ENCODE results near the gene LHFPL2. TPM values are rescaled to one million over a fixed set of nuclear protein-coding genes. Genes with fewer than 3 reads are reported as not detected.
"Not testable (repeated sequence)": the region's sequence is repeated elsewhere in the genome, so short reads cannot be mapped to it uniquely, and the experiment has no call there.

LHFPL2 gene
- total and polyA plus RNA-seq, 4 experiments from 2014 or later = 0.25 to 2.7 (median 1.6) TPM

GRCh38 chr5:78689540-78690252, 41.1 kb upstream of the LHFPL2 start:
- ChIA-PET CTCF (ENCODE audit: partially characterized antibody) (no interaction called here), POLR2A (ENCODE audit: partially characterized antibody) (no interaction called here)
- intact Hi-C loops (cut with micrococcal nuclease) = no loop called here
- Histone ChIP-seq H3K4me3 (ENCODE audit: low read length in 2 of 2) (no peak overlapping the region), H3K9me3 (ENCODE audit: control insufficient read depth in 1 of 2, low read length in 2 of 2) (no peaks in the 10 kb centered on the region), H3K27ac (ENCODE audit: low read depth, low read length) (no peak overlapping the region), H3K36me3 (ENCODE audit: insufficient read depth, low read length) (no peaks in the 10 kb centered on the region), H3K4me1 (ENCODE audit: insufficient read depth, low read length) (no peaks in the 10 kb centered on the region), H3K27me3 (ENCODE audit: insufficient read depth, low read length) (no peaks in the 10 kb centered on the region)
- no peak for DNase-seq
- Mint-ChIP-seq H3K4me1 (no peaks in the 10 kb centered on the region), H3K27ac (no peak overlapping the region), H3K36me3 (no peaks in the 10 kb centered on the region), H3K4me3 (no peak overlapping the region), H3K27me3 (peaks cover 4 to 7% of the 10 kb centered on the region in 2 donors), H3K9me3 (peaks cover 0 to 12% (median 5%) of the 10 kb centered on the region in 8 donors)

- not testable (repeated sequence) for H3K9me3 Mint-ChIP-seq; H3K36me3 ChIP-seq (ENCODE audit: insufficient read depth, low read length)
Observed at GRCh38 chr5:78687514-78687913, 38.9 kb upstream of the LHFPL2 start.

GRCh38 chr5:78683905-78684304, 35.3 kb upstream of the LHFPL2 start:
- H3K4me1 ChIP-seq (ENCODE audit: insufficient read depth, low read length); DNase-seq; H3K4me1 Mint-ChIP-seq; H3K9me3 Mint-ChIP-seq; H3K27me3 Mint-ChIP-seq; POLR2A ChIA-PET (ENCODE audit: partially characterized antibody); intact Hi-C loops (cut with micrococcal nuclease); H3K36me3 ChIP-seq (ENCODE audit: insufficient read depth, low read length); H3K36me3 Mint-ChIP-seq; H3K27ac ChIP-seq (ENCODE audit: low read depth, low read length); CTCF ChIA-PET (ENCODE audit: partially characterized antibody); H3K9me3 ChIP-seq (ENCODE audit: control insufficient read depth in 1 of 2, low read length in 2 of 2); H3K27me3 ChIP-seq (ENCODE audit: insufficient read depth, low read length); H3K27ac Mint-ChIP-seq; H3K4me3 ChIP-seq (ENCODE audit: low read length in 2 of 2); H3K4me3 Mint-ChIP-seq: not testable (repeated sequence)

More at GRCh38 chr5:78687514-78687913, 38.9 kb upstream of the LHFPL2 start:
- intact Hi-C loops (cut with micrococcal nuclease); H3K4me3 Mint-ChIP-seq; H3K4me1 Mint-ChIP-seq; H3K4me3 ChIP-seq (ENCODE audit: low read length in 2 of 2); H3K27me3 Mint-ChIP-seq; POLR2A ChIA-PET (ENCODE audit: partially characterized antibody); H3K4me1 ChIP-seq (ENCODE audit: insufficient read depth, low read length); H3K27ac ChIP-seq (ENCODE audit: low read depth, low read length); H3K9me3 ChIP-seq (ENCODE audit: control insufficient read depth in 1 of 2, low read length in 2 of 2); CTCF ChIA-PET (ENCODE audit: partially characterized antibody); H3K36me3 Mint-ChIP-seq; H3K27me3 ChIP-seq (ENCODE audit: insufficient read depth, low read length); H3K27ac Mint-ChIP-seq; DNase-seq: not testable (repeated sequence)

GRCh38 chr5:78679905-78680304, 31.3 kb upstream of the LHFPL2 start:
- no peak overlapping the region for H3K27ac Mint-ChIP-seq
- Histone ChIP-seq H3K9me3 (ENCODE audit: control insufficient read depth in 1 of 2, low read length in 2 of 2) (no peaks in the 10 kb centered on the region), H3K27me3 (ENCODE audit: insufficient read depth, low read length) (no peaks in the 10 kb centered on the region), H3K27ac (ENCODE audit: low read depth, low read length) (no peak overlapping the region), H3K4me3 (ENCODE audit: low read length in 2 of 2) (no peak overlapping the region), H3K4me1 (ENCODE audit: insufficient read depth, low read length) (no peaks in the 10 kb centered on the region), H3K36me3 (ENCODE audit: insufficient read depth, low read length) (no peaks in the 10 kb centered on the region)
- DNase-seq = no peak
- H3K27me3 Mint-ChIP-seq = peaks cover 2 to 6% of the 10 kb centered on the region in 2 donors
- ChIA-PET CTCF (ENCODE audit: partially characterized antibody) (no interaction called here), POLR2A (ENCODE audit: partially characterized antibody) (no interaction called here)
- peaks cover 0 to 2% (median 0%) of the 10 kb centered on the region in 8 donors for H3K9me3 Mint-ChIP-seq
- H3K4me1 Mint-ChIP-seq = no peaks in the 10 kb centered on the region
- intact Hi-C loops (cut with micrococcal nuclease) = no loop called here
- no peak overlapping the region for H3K4me3 Mint-ChIP-seq
- H3K36me3 Mint-ChIP-seq = no peaks in the 10 kb centered on the region

- POLR2A ChIA-PET (ENCODE audit: partially characterized antibody) = no interaction called here
- no peak for DNase-seq
- Mint-ChIP-seq H3K4me3 (no peak overlapping the region), H3K27me3 (peaks cover 2 to 10% of the 10 kb centered on the region in 2 donors), H3K4me1 (no peaks in the 10 kb centered on the region), H3K36me3 (no peaks in the 10 kb centered on the region), H3K27ac (no peak overlapping the region), H3K9me3 (no peaks in the 10 kb centered on the region)
- intact Hi-C loops (cut with micrococcal nuclease) = no loop called here
- Histone ChIP-seq H3K4me3 (ENCODE audit: low read length in 2 of 2) (no peak overlapping the region), H3K27ac (ENCODE audit: low read depth, low read length) (no peak overlapping the region), H3K4me1 (ENCODE audit: insufficient read depth, low read length) (no peaks in the 10 kb centered on the region), H3K36me3 (ENCODE audit: insufficient read depth, low read length) (no peaks in the 10 kb centered on the region), H3K27me3 (ENCODE audit: insufficient read depth, low read length) (no peaks in the 10 kb centered on the region), H3K9me3 (ENCODE audit: control insufficient read depth in 1 of 2, low read length in 2 of 2) (no peaks in the 10 kb centered on the region)
- CTCF ChIA-PET (ENCODE audit: partially characterized antibody) = no interaction called here
Observed at GRCh38 chr5:78677777-78678668, 29.5 kb upstream of the LHFPL2 start.

GRCh38 chr5:78675956-78676730, 27.6 kb upstream of the LHFPL2 start:
- H3K9me3 Mint-ChIP-seq = peaks cover 0 to 2% (median 0%) of the 10 kb centered on the region in 8 donors
- H3K27ac ChIP-seq (ENCODE audit: low read depth, low read length) = no peak overlapping the region
- intact Hi-C loops (cut with micrococcal nuclease) = no loop called here
- peaks cover 2 to 10% of the 10 kb centered on the region in 2 donors for H3K27me3 Mint-ChIP-seq
- no peaks in the 10 kb centered on the region for H3K4me1 ChIP-seq (ENCODE audit: insufficient read depth, low read length)
- H3K4me1 Mint-ChIP-seq = no peaks in the 10 kb centered on the region
- no peak overlapping the region for H3K4me3 Mint-ChIP-seq
- no peaks in the 10 kb centered on the region for H3K9me3 ChIP-seq (ENCODE audit: control insufficient read depth in 1 of 2, low read length in 2 of 2)
- CTCF ChIA-PET (ENCODE audit: partially characterized antibody) = interaction anchor here (0.5 kb wide), 1 partner anchor 867 kb away, joined by 3 read pairs; no protein-coding TSS in a partner anchor
- H3K36me3 Mint-ChIP-seq = no peaks in the 10 kb centered on the region
- no peak overlapping the region for H3K27ac Mint-ChIP-seq
- H3K36me3 ChIP-seq (ENCODE audit: insufficient read depth, low read length) = no peaks in the 10 kb centered on the region
- POLR2A ChIA-PET (ENCODE audit: partially characterized antibody) = no interaction called here
- no peaks in the 10 kb centered on the region for H3K27me3 ChIP-seq (ENCODE audit: insufficient read depth, low read length)
- no peak for DNase-seq
- no peak overlapping the region for H3K4me3 ChIP-seq (ENCODE audit: low read length in 2 of 2)

GRCh38 chr5:78673827-78674226, 25.3 kb upstream of the LHFPL2 start:
- H3K9me3 ChIP-seq (ENCODE audit: control insufficient read depth in 1 of 2, low read length in 2 of 2); H3K4me1 Mint-ChIP-seq; intact Hi-C loops (cut with micrococcal nuclease); H3K36me3 Mint-ChIP-seq; H3K27me3 ChIP-seq (ENCODE audit: insufficient read depth, low read length); DNase-seq; H3K27ac ChIP-seq (ENCODE audit: low read depth, low read length); CTCF ChIA-PET (ENCODE audit: partially characterized antibody); H3K4me3 ChIP-seq (ENCODE audit: low read length in 2 of 2); H3K9me3 Mint-ChIP-seq; POLR2A ChIA-PET (ENCODE audit: partially characterized antibody); H3K27ac Mint-ChIP-seq; H3K36me3 ChIP-seq (ENCODE audit: insufficient read depth, low read length); H3K4me3 Mint-ChIP-seq; H3K4me1 ChIP-seq (ENCODE audit: insufficient read depth, low read length): not testable (repeated sequence)
- H3K27me3 Mint-ChIP-seq = peaks cover 4 to 11% of the 10 kb centered on the region in 2 donors

Data from CD4-positive, alpha-beta memory T cell (primary cell).